Measurements from ENCODE around the gene TECTA. TPM values are rescaled to one million over a fixed set of nuclear protein-coding genes. Genes with fewer than 3 reads are reported as not detected.
"Not testable (repeated sequence)": the region's sequence is repeated elsewhere in the genome, so short reads cannot be mapped to it uniquely, and the experiment has no call there.

TECTA gene
- polyA plus RNA-seq, 3 donors: 2.2 to 2.9 (median 2.5) TPM

DNA sequence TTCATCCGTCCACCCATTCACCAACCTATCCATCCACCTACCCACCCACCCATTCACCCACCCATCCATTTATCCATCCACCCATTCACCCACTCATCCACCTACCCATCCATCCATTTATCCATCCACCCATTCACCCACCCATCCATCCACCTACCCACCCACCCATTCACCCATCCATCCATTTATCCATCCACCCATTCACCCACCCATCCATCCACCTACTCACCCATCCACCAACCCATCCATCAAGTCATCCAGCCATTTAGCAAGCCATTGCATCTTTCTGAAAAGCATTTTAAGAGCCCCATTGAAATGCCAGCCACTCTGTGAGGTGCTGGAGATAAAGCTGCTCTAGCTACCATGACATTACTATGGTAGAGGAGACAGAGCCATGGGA lies 14.0 kb downstream of the TECTA start:
- not testable (repeated sequence) for DNase-seq (ENCODE audit: extremely low read depth in 1 of 11, low read depth in 9 of 11, low spot score in 4 of 11)

DNA sequence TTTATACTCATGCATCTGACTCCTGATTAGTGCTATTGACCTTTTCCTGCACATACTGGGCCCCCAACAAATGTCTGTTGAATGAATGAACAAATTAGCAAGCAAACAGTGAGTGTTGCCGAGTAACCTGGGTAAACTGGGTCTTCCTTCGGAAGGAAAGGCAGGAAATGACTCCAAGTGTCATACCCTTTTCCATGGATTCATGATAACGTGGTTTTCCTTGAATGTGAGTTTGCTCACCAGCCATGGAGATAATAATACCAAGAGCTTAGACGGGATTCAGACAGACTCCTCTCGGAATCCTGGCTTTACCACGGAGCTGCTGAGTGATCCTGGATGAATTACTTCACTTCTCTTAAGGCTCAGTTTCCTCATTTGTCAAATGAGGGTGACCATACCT lies 16.7 kb downstream of the TECTA start:
- no peak for DNase-seq (ENCODE audit: extremely low read depth in 1 of 11, low read depth in 9 of 11, low spot score in 4 of 11)

DNA sequence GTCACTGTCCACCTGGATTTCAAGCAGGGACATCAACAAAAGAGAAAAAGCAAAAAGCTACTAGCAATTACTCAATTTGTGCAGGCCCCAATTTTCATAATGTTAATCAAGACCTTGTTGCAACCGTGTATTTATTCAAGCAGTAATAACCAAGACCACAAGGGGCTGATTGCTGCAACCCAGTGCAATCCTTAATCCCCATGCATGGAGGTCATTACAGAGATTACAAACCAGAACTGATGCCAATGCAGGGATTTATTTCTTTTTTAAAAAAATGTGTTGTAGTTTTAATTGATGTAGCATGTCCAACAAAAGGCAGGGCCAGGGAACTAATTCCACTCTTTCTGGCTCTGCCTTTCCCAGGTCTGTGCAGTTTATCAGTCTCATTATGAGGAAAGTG lies 18.4 kb downstream of the TECTA start:
- no peak for DNase-seq (ENCODE audit: extremely low read depth in 1 of 11, low read depth in 9 of 11, low spot score in 4 of 11)

DNA sequence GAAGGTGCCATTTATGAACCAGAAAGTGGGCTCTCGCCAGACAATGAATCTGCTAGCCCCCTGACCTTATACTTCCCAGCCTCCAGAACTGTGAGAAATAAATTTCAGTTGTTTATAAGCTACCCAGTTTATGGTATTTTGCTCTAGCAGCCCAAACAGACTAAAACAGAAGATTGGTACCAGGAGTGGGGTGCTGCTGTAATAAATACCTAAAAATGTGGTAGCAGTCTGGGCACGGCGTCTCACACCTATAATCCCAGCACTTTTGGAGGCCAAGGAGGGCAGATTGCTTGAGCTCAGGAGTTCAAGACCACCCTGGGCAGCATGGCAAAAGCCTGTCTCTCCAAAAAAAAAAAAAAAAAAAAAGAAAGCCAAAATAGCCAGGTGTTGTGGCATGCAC lies 21.3 kb downstream of the TECTA start:
- DNase-seq (ENCODE audit: extremely low read depth in 1 of 11, low read depth in 9 of 11, low spot score in 4 of 11): no peak

DNA sequence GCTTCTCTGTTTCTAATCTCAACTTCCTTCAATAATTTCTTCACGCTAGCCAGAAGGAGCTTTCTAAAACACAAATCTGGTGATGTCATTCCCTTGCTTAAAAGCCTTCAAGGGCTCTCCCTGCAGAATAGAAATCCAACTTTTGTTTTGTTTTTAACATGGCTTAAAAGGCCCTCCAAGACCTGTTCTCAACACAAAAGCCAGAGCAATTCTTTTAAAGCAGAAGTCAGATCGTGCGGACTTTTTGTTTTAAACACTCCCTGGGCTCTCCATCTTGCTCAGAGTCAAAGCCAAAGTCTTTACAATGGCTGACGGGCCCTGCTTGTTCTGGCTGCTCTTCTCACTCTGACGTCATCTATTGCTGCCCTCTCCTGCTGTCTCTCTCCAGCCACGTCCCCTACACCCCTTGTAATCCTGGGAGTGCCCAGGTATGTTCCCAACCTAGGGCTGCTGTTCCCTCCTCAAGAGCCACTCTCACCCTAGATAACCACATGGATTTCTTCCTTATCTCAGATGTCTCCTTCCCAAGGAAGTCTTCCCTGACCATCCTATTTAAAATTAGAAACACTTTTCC lies 22.5 kb downstream of the TECTA start:
- DNase-seq (ENCODE audit: extremely low read depth in 1 of 11, low read depth in 9 of 11, low spot score in 4 of 11): no peak

DNA sequence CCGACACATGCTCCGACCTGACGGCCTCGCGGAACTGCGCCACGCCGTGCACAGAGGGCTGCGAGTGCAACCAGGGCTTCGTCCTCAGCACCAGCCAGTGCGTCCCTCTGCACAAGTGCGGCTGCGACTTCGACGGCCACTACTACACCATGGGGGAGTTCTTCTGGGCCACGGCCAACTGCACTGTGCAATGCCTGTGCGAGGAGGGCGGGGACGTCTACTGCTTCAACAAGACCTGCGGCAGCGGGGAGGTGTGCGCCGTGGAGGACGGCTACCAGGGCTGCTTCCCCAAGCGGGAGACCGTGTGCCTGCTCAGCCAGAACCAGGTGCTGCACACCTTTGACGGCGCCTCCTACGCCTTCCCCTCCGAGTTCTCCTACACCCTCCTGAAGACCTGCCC lies 26.8 kb downstream of the TECTA start:
- DNase-seq (ENCODE audit: extremely low read depth in 1 of 11, low read depth in 9 of 11, low spot score in 4 of 11): no peak

DNA sequence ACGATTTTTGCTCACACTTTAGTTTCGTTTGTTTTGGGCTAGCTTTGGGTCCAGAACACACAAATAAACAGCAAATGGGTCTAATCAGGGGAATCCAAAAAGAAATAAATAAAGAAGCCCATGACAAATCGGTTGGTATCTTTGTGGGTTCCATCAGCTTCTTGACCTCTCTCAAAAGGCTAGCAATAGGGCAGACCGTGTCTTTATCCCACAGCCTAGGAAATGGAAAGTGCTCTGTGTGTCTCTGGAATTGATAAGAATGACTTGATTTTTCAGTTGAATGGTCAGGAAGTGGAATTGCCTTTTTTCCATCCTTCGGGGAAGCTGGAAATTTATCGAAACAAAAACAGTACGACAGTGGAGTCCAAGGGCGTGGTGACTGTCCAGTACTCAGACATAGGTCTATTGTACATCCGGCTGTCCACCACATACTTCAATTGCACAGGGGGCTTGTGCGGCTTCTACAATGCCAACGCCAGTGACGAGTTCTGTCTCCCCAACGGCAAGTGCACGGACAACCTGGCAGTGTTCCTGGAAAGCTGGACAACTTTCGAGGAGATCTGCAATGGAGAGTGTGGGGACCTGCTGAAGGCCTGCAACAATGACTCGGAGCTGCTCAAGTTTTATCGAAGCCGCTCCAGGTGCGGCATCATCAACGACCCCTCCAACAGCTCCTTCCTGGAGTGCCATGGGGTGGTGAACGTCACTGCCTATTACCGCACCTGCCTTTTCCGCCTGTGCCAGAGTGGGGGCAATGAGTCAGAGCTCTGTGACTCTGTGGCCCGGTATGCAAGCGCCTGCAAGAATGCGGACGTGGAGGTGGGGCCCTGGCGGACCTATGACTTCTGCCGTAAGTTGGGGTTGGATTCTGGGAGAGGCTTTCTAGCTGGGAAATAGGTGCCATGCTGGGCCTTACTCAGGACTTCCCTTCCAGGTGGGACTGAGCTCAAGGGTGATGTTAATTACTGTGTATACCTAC lies 28.6 kb downstream of the TECTA start:
- DNase-seq (ENCODE audit: extremely low read depth in 1 of 11, low read depth in 9 of 11, low spot score in 4 of 11): no peak

DNA sequence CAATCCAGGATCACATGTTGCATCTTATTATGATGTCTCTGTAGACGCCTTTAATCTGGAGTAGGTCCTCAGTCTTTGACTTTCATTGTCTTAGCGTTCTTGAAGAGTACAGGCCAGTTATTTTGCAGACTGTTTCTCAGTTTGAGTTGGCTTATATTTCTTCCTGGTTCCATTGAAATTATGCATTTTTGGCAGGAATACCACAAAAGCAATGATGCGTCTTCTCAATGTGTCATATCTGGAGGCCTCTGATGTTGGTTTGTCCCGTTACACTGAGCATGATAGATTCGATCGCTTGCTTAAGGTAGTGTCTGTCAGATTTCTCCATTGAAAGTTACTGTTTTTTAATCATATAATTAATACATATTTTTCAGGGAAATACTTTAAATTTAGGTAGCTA lies 30.6 kb downstream of the TECTA start:
- DNase-seq (ENCODE audit: extremely low read depth in 1 of 11, low read depth in 9 of 11, low spot score in 4 of 11): no peak

DNA sequence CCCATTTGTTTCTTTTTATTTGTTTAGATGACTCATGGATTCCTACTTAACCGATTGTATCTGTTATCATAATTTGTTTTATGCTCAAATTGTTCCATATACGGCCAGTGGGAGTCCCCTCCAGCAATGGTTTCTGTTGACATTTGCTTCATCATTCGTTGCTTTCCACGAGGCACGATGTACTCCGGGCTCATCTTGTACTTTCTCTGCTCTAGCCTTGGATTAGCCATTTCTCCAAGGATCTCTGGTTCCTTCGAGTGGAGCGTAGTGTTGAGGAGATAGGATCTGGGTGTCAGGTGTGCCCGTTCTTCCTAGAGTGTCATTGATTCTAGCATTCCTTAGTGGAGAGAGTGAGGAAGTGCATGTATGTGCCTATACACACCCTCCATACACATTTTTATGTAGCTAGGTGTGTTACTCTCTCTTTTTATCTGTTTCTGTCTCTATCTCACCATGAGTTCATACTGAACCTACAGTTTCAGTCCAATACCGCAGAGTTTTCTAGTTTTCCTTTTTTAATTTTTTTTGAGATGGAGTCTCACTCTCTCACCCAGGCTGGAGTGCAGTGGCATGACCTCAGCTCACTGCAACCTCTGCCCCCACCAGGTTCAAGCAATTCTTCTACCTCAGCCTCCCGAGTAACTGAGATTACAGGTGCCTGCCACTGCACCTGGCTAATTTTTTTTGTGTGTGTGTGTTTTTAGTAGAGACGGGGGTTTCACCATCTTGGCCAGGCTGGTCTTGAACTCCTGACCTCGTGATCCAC lies 31.4 kb downstream of the TECTA start:
- DNase-seq (ENCODE audit: extremely low read depth in 1 of 11, low read depth in 9 of 11, low spot score in 4 of 11): no peak

DNA sequence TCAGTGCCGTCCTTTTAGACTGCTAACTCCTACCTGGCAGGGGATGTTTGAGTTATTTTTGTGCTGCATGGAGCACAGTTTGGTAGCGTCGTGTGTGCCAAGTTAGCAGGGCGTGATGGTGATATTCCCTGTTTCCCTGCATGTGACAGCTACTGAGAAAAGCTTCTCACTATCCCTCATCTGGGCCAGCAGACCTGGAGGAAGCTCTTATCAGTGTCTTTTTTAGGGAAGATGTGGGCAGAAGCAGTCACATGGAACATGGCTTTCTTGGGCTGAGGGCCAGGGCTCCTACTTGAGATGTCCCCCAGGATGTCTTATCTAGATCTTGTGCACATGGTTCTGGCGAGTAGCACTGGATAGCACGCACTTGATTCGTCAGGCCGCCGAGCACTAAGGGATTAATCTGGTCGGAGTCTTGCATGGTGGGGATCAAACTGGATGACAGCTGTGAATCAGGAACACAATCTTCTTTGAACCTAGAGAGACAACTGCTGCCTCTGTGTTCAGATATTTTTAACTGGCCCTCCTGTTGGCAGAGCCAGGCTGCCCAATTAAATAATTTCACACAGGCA lies 33.8 kb downstream of the TECTA start:
- DNase-seq (ENCODE audit: extremely low read depth in 1 of 11, low read depth in 9 of 11, low spot score in 4 of 11): no peak

DNA sequence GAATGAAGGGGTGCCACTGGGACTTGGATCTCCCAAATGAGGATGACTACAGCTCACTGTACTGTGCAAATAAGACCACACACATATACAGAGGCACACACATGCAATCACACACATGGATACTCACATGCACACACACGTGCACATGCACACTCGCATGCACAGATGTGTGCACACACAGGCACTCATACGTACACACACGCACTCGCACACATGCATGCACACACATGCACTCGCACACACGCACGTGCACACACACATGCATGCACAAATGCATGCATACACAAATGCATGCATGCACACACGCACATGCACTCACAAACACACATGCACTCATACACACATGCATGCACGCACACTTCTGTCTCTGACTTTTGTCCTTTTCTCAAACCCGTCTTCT lies 36.0 kb downstream of the TECTA start:
- DNase-seq (ENCODE audit: extremely low read depth in 1 of 11, low read depth in 9 of 11, low spot score in 4 of 11): no peak

DNA sequence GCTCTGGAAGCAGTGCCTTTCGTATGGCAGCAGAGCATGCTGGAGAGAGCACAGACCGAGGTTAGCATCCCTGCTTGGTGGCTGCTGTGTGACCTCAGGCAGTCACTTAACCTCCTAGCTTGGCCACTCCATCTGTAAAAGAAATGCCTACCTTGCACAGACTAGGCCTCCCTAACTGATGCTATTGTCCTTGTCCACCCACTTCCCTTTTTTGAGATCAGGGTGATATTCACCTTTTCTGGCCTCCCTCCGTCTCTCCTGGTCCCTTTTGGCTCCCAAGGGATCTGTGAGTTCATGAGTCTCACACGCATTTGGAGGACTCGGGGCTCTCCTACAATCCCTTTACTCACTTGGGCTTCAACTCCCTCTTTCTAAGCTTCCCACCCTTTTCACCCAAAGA lies 37.2 kb downstream of the TECTA start:
- DNase-seq (ENCODE audit: extremely low read depth in 1 of 11, low read depth in 9 of 11, low spot score in 4 of 11): no peak

DNA sequence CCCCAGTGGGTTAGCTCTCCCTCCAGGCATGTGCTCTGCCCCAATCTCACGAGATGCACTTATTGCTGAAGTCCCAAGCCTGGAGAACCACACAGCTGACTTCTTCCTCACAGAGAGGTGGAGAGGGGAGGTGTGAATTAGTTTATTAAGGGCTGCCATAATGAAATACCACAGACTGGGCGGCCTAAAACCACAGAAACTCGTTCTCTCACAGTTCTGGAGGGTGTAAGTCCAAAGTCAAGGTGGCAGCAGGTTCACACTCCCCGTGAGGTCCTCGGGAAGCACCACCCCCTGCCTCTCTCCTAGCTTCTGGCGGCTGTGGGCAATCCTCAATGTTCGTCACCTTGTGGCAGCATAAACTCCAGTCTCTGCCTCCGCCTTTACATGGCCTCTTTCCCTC lies 39.3 kb downstream of the TECTA start:
- no peak for DNase-seq (ENCODE audit: extremely low read depth in 1 of 11, low read depth in 9 of 11, low spot score in 4 of 11)

DNA sequence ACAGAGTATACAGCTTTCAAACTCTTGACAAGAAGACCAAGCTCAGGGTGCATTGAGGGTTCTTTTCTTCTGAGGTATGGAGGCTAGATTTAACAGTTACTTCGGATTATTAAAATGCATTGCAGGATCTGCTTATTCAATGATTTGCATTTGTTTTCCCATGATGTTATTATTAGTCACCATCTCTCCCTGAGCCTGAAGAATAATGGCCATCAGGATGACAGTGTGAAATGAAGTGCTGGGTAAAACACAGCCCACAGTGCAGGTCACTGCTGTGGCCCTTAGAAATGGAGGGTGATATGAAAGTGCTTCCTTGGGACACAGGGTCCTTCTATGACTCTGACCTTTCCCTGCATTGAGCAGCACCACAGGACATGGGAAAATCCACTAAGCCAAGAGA lies 40.0 kb downstream of the TECTA start:
- no peak for DNase-seq (ENCODE audit: extremely low read depth in 1 of 11, low read depth in 9 of 11, low spot score in 4 of 11)

DNA sequence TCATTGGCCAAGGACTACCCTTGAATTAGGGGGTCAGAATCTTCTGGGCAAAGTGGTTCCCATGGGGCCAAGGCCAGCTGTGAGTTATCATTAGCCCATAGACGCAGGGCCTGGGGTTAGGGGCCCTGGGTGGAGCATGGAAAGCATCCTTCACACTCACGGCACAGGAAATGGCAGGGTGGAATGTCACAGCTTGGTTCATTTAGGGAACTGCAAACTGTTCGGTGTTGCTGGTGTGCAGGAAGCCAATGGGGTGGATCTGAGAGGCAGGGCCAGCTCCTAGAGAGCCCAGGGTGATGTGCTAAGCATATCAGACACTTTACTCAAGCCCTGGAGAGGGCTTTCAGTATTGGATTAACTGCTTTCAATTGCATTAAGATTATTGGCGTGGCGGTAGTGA lies 42.9 kb downstream of the TECTA start:
- DNase-seq (ENCODE audit: extremely low read depth in 1 of 11, low read depth in 9 of 11, low spot score in 4 of 11): no peak

DNA sequence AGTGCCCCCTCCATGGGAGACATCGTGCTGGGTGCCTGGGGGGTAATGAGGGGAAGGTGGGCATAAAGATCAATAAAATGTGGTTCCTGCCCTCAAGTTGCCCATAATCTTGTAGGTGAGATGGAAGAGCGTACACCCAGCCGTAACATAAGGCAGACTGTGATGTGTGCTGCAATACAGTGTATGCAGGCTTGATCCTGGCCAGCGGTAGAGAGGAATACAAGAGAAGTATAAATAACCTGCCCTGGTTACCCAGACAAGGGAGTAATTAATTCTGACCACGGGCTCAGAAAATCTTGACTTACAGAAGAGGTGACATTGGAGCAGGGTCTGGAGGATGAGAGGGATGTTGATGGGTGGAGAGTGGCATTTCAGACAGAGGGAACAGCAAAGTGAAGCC lies 43.7 kb downstream of the TECTA start:
- DNase-seq (ENCODE audit: extremely low read depth in 1 of 11, low read depth in 9 of 11, low spot score in 4 of 11): no peak

DNA sequence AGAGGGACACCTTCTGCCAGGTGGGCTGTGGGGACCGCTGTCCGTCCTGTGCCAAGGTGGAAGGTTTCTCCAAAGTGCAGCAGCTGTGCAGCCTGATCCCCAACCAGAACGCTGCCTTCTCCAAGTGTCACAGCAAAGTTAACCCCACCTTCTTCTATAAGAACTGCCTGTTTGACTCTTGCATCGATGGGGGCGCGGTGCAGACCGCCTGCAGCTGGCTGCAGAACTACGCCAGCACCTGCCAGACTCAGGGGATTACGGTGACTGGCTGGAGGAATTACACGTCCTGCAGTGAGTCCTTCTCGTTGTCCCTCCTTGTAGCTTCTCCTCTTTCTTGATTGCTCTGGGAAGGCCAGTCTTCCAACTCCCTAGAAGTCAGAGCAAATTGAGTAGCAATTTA lies 44.8 kb downstream of the TECTA start:
- no peak for DNase-seq (ENCODE audit: extremely low read depth in 1 of 11, low read depth in 9 of 11, low spot score in 4 of 11)

DNA sequence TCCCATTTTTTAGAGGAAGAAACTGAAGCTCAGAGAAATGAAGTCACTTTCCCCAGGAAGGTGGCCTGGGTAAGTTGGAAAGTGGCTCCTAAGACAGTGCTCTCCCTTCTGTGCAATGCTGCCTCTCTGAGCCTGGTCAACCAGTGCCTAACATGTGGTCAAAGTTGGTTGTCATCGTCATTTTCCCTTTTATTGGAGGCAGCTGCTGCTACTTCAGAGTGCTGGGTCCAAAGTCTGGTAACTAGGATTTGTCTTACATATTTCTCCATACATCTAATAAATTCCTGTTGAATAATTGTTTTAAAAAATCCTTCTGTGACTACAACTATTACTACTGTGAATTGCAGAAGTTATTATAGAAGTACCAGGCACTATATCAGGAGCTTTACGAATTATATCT lies 48.1 kb downstream of the TECTA start:
- no peak for DNase-seq (ENCODE audit: extremely low read depth in 1 of 11, low read depth in 9 of 11, low spot score in 4 of 11)

DNA sequence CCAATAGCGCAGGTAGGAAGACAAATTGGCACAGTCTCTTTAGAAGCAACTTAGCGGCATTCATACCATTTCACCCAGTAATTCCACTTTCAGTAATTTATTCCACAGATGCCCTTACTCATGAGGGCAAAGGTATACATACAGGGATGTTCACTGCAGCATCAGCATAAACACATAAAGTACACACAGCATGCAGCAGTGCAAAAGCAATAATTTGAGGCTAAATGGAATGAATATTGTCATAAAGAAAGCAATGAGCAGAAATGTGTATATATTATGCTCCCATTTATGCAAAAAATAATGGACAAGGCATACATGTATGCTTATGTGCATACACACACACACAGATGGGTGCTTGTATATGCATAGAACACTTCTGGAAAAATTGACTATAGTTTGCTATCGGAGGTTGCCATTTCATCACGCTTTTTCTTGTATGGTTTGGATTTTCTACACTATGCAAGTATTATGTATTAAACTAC lies 50.2 kb downstream of the TECTA start:
- DNase-seq (ENCODE audit: extremely low read depth in 1 of 11, low read depth in 9 of 11, low spot score in 4 of 11): no peak

DNA sequence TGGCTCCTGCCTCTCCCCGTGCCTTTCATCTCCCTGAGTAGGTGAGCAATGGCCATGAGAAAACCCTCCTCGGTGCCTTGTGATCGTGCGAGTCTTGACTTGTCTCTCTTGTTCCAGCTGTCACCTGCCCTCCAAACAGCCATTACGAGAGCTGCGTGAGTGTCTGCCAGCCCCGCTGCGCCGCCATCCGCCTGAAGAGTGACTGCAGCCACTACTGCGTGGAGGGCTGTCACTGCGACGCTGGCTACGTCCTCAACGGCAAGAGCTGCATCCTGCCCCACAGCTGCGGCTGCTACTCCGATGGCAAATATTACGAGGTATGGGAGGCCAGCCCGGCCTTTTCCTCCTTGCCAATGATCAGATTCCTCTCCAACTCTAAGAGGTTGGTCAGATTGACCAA lies 51.7 kb downstream of the TECTA start:
- no peak for DNase-seq (ENCODE audit: extremely low read depth in 1 of 11, low read depth in 9 of 11, low spot score in 4 of 11)
